Measurements from ENCODE around the gene TBXAS1. TPM values are rescaled to one million over a fixed set of nuclear protein-coding genes. Genes with fewer than 3 reads are reported as not detected.
"Not testable (repeated sequence)": the region's sequence is repeated elsewhere in the genome, so short reads cannot be mapped to it uniquely, and the experiment has no call there.

Gene TBXAS1
- total RNA-seq, 2 experiments from 2014 or later, result 0.86 TPM; not detected in 1

- H3K4me3 ChIP-seq (ENCODE audit: low read depth, low read length, poor library complexity, severe bottlenecking), result no peak overlapping the region
- intact Hi-C loops (cut with micrococcal nuclease; ENCODE audit: unreplicated experiment), result no loop called here
- no peak overlapping the region for H3K27ac ChIP-seq (ENCODE audit: low read depth, low read length, poor library complexity, severe bottlenecking)
- BruUV-seq (replicated peaks), result no TSS peak
- TF ChIP-seq EZH2phosphoT487 (IDR thresholded peaks at IDR 0.05; ENCODE audit: borderline replicate concordance, low read depth, low read length), result no peak
- TF ChIP-seq, protein P1, sequence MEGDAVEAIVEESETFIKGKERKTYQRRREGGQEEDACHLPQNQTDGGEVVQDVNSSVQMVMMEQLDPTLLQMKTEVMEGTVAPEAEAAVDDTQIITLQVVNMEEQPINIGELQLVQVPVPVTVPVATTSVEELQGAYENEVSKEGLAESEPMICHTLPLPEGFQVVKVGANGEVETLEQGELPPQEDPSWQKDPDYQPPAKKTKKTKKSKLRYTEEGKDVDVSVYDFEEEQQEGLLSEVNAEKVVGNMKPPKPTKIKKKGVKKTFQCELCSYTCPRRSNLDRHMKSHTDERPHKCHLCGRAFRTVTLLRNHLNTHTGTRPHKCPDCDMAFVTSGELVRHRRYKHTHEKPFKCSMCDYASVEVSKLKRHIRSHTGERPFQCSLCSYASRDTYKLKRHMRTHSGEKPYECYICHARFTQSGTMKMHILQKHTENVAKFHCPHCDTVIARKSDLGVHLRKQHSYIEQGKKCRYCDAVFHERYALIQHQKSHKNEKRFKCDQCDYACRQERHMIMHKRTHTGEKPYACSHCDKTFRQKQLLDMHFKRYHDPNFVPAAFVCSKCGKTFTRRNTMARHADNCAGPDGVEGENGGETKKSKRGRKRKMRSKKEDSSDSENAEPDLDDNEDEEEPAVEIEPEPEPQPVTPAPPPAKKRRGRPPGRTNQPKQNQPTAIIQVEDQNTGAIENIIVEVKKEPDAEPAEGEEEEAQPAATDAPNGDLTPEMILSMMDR (conservative IDR thresholded peaks at IDR 0.05; ENCODE audit: low read length), result no peak
- no peaks in the 10 kb centered on the region for H3K36me3 ChIP-seq (ENCODE audit: insufficient read depth, low read length)
- H2AFZ ChIP-seq (ENCODE audit: low read length), result no peak overlapping the region; the same call in 1 of the 2 replicates
- H3K79me2 ChIP-seq (ENCODE audit: insufficient read depth, low read depth, low read length), result no peaks in the 10 kb centered on the region
- no peaks in the 10 kb centered on the region for H4K20me1 ChIP-seq (ENCODE audit: insufficient read depth, low read length)
- ChIA-PET POLR2A (no interaction called here), CTCF (ENCODE audit: unreplicated experiment) (interaction anchor here (0.8 kb wide), 1 partner anchor 86 kb away, joined by 3 read pairs; no protein-coding TSS in a partner anchor)
- DNase-seq (ENCODE audit: low spot score), result no peak
- no peaks in the 10 kb centered on the region for H3K9me2 ChIP-seq (ENCODE audit: insufficient read depth, low read length)
- peaks cover 12% of the 10 kb centered on the region for H3K4me1 ChIP-seq (ENCODE audit: insufficient read depth, low read length, poor library complexity, severe bottlenecking)
- no peaks in the 10 kb centered on the region for H3K9me3 ChIP-seq (ENCODE audit: low read length)
- no peak overlapping the region for H3K4me2 ChIP-seq (ENCODE audit: low read length)
These were observed 1.9 kb downstream of the TBXAS1 start for GRCh38 chr7:139830782-139831501.

DNA sequence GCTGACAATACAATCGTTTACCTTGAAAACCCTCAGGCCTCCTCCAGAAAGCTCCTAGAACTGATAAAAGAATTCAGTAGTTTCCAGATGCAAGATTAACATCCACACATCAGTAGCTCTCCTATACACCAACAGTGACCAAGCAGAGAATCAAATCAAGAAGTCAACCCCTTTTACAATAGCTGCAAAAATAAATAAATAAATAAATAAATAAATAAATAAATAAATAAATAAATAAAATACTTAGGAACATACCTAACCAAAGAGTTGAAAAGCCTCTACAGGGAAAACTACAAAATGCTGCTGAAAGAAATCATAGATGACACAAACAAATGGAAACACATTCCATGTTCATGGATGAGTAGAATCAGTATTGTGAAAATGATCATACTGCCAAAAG, 6.8 kb downstream of the TBXAS1 start:
- CTCF ChIA-PET (ENCODE audit: unreplicated experiment); H3K4me3 ChIP-seq (ENCODE audit: low read depth, low read length, poor library complexity, severe bottlenecking): not testable (repeated sequence)

GRCh38 chr7:139837291-139837690, 8.2 kb downstream of the TBXAS1 start:
- intact Hi-C loops (cut with micrococcal nuclease; ENCODE audit: unreplicated experiment); H3K9me2 ChIP-seq (ENCODE audit: insufficient read depth, low read length); H3K4me1 ChIP-seq (ENCODE audit: insufficient read depth, low read length, poor library complexity, severe bottlenecking); BruUV-seq (replicated peaks); POLR2A ChIA-PET; H4K20me1 ChIP-seq (ENCODE audit: insufficient read depth, low read length); H3K4me2 ChIP-seq (ENCODE audit: low read length); DNase-seq (ENCODE audit: low spot score); H3K4me3 ChIP-seq (ENCODE audit: low read depth, low read length, poor library complexity, severe bottlenecking); CTCF ChIA-PET (ENCODE audit: unreplicated experiment); H3K36me3 ChIP-seq (ENCODE audit: insufficient read depth, low read length); H3K79me2 ChIP-seq (ENCODE audit: insufficient read depth, low read depth, low read length); H2AFZ ChIP-seq (ENCODE audit: low read length); H3K27ac ChIP-seq (ENCODE audit: low read depth, low read length, poor library complexity, severe bottlenecking); H3K9me3 ChIP-seq (ENCODE audit: low read length): not testable (repeated sequence)

More for the DNA sequence above, 6.8 kb downstream of the TBXAS1 start:
- POLR2A ChIA-PET; intact Hi-C loops (cut with micrococcal nuclease; ENCODE audit: unreplicated experiment); H2AFZ ChIP-seq (ENCODE audit: low read length); H3K9me3 ChIP-seq (ENCODE audit: low read length); DNase-seq (ENCODE audit: low spot score); H3K4me2 ChIP-seq (ENCODE audit: low read length); BruUV-seq (replicated peaks); H3K36me3 ChIP-seq (ENCODE audit: insufficient read depth, low read length); H3K9me2 ChIP-seq (ENCODE audit: insufficient read depth, low read length); H3K27ac ChIP-seq (ENCODE audit: low read depth, low read length, poor library complexity, severe bottlenecking); H4K20me1 ChIP-seq (ENCODE audit: insufficient read depth, low read length); H3K79me2 ChIP-seq (ENCODE audit: insufficient read depth, low read depth, low read length); H3K4me1 ChIP-seq (ENCODE audit: insufficient read depth, low read length, poor library complexity, severe bottlenecking): not testable (repeated sequence)

GRCh38 chr7:139838276-139838675, 9.2 kb downstream of the TBXAS1 start:
- H3K27ac ChIP-seq (ENCODE audit: low read depth, low read length, poor library complexity, severe bottlenecking), result no peak overlapping the region

More at GRCh38 chr7:139838276-139838675, 9.2 kb downstream of the TBXAS1 start:
- H3K4me1 ChIP-seq (ENCODE audit: insufficient read depth, low read length, poor library complexity, severe bottlenecking), result peaks cover 11% of the 10 kb centered on the region
- no peak overlapping the region for H2AFZ ChIP-seq (ENCODE audit: low read length)
- intact Hi-C loops (cut with micrococcal nuclease; ENCODE audit: unreplicated experiment), result no loop called here
- H4K20me1 ChIP-seq (ENCODE audit: insufficient read depth, low read length), result no peaks in the 10 kb centered on the region
- H3K9me3 ChIP-seq (ENCODE audit: low read length), result no peaks in the 10 kb centered on the region
- DNase-seq (ENCODE audit: low spot score), result no peak
- no TSS peak for BruUV-seq (replicated peaks)
- TF ChIP-seq, protein P1 (conservative IDR thresholded peaks at IDR 0.05; ENCODE audit: low read length), result no peak
- TF ChIP-seq EZH2phosphoT487 (IDR thresholded peaks at IDR 0.05; ENCODE audit: borderline replicate concordance, low read depth, low read length), result no peak
- ChIA-PET POLR2A (no interaction called here), CTCF (ENCODE audit: unreplicated experiment) (no interaction called here)
- H3K9me2 ChIP-seq (ENCODE audit: insufficient read depth, low read length), result no peaks in the 10 kb centered on the region
- no peaks in the 10 kb centered on the region for H3K79me2 ChIP-seq (ENCODE audit: insufficient read depth, low read depth, low read length)
- H3K36me3 ChIP-seq (ENCODE audit: insufficient read depth, low read length), result no peaks in the 10 kb centered on the region
- no peak overlapping the region for H3K4me2 ChIP-seq (ENCODE audit: low read length)
- H3K4me3 ChIP-seq (ENCODE audit: low read depth, low read length, poor library complexity, severe bottlenecking), result no peak overlapping the region
